PFSK-1 (cell line): ENCODE results near the gene UBL4B.

Experiments
- FOXP2 ChIP-seq: optimal IDR thresholded peaks from 2 replicates; pipeline ENCODE3; 2011; ENCODE audit warnings: borderline replicate concordance, control low read depth, inconsistent platforms; ENCODE audit not compliant: insufficient read depth; ENCODE audit errors: extremely low read length, extremely low read depth
- POLR2AphosphoS5 ChIP-seq: IDR thresholded peaks from 2 replicates; pipeline ENCODE4 v1.6.1; 2012; ENCODE audit warnings: low read depth, mild to moderate bottlenecking, control low read depth, low read length, moderate library complexity
- REST ChIP-seq, 2 experiments: IDR thresholded peaks; 2 replicates each; pipeline versions ENCODE4 v1.6.1 to v1.8.0; 2011 to 2012; ENCODE audit warnings: low read depth in 2 of 2, low read length in 2 of 2, control low read depth in 1 of 2, inconsistent platforms in 1 of 2, mild to moderate bottlenecking in 1 of 2, moderate library complexity in 1 of 2; ENCODE audit not compliant: insufficient read depth in 1 of 2
- TAF1 ChIP-seq: IDR thresholded peaks from 2 replicates; pipeline ENCODE4 v1.6.1; 2012; ENCODE audit warnings: low read length, control low read depth, borderline replicate concordance; ENCODE audit not compliant: insufficient read depth

- TF ChIP-seq POLR2AphosphoS5 = no peak
- no peak for TF ChIP-seq TAF1
- TF ChIP-seq REST (IDR thresholded peaks at IDR 0.05; ENCODE audit: insufficient read depth in 1 of 2, low read depth in 2 of 2, low read length in 2 of 2) = no peak
- no peak for TF ChIP-seq FOXP2
These were observed 20.4 kb downstream of the UBL4B start for GRCh38 chr1:110132682-110133081.
